ENCODE measurements around the gene MISP3. TPM values are rescaled to one million over a fixed set of nuclear protein-coding genes. Genes with fewer than 3 reads are reported as not detected.

Gene MISP3
- total RNA-seq, 1 donor from 2014 or later, result 2.7 TPM

GRCh38 chr19:14059093-14059480 lies 13.5 kb upstream of the MISP3 start:
- no peak overlapping the region for H3K27ac ChIP-seq
- H3K4me1 ChIP-seq, result peaks cover 12% of the 10 kb centered on the region
- intact Hi-C loops (cut with DNase I), result no loop called here
- no peaks in the 10 kb centered on the region for H3K9me3 ChIP-seq
- TF ChIP-seq, protein P1, sequence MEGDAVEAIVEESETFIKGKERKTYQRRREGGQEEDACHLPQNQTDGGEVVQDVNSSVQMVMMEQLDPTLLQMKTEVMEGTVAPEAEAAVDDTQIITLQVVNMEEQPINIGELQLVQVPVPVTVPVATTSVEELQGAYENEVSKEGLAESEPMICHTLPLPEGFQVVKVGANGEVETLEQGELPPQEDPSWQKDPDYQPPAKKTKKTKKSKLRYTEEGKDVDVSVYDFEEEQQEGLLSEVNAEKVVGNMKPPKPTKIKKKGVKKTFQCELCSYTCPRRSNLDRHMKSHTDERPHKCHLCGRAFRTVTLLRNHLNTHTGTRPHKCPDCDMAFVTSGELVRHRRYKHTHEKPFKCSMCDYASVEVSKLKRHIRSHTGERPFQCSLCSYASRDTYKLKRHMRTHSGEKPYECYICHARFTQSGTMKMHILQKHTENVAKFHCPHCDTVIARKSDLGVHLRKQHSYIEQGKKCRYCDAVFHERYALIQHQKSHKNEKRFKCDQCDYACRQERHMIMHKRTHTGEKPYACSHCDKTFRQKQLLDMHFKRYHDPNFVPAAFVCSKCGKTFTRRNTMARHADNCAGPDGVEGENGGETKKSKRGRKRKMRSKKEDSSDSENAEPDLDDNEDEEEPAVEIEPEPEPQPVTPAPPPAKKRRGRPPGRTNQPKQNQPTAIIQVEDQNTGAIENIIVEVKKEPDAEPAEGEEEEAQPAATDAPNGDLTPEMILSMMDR (IDR thresholded peaks at IDR 0.05), result peak in 1 of 3 experiments; percentile 20
- no peak for TF ChIP-seq POLR2AphosphoS5 (IDR thresholded peaks at IDR 0.05; ENCODE audit: insufficient read depth in 1 of 2, low read depth in 1 of 2)
- H3K4me3 ChIP-seq, result no peak overlapping the region
- no peaks in the 10 kb centered on the region for H3K27me3 ChIP-seq
- no peaks in the 10 kb centered on the region for H3K36me3 ChIP-seq
- DNase-seq (ENCODE audit: extremely low spot score in 2 of 2), result no peak

DNA sequence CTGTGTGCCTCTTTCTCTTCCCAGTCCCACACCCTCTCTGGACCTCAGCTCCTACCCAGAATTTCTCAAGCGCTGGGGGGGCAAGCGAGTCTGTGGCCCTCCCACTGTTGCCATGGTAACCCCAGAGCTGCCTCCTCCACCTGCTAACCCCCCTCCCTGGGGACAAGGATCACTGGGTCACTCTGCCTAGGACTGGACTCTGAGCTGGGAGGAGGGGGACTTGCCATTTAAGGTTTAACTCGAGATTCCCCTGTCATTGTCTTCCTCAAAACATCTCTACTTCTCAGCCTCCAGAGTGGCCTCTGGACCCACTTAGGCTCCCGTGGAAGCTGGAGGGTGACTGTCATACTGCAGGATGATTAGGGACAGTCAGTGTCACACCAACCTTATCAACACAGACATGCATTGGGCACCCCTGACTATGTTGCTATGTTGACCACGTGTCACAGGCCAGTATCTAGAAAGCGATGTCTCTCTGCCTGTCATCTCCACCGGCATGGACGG lies 12.9 kb upstream of the MISP3 start:
- no peak for TF ChIP-seq POLR2AphosphoS5 (IDR thresholded peaks at IDR 0.05; ENCODE audit: insufficient read depth in 1 of 2, low read depth in 1 of 2)
- TF ChIP-seq, protein P1 (IDR thresholded peaks at IDR 0.05), result no peak
- TF ChIP-seq POLR2A (IDR thresholded peaks at IDR 0.05), result no peak
- Histone ChIP-seq H3K4me3 (no peak overlapping the region), H3K27me3 (no peaks in the 10 kb centered on the region), H3K4me1 (peaks cover 12% of the 10 kb centered on the region), H3K9me3 (no peaks in the 10 kb centered on the region), H3K27ac (no peak overlapping the region), H3K36me3 (no peaks in the 10 kb centered on the region)
- no peak for DNase-seq (ENCODE audit: extremely low spot score in 2 of 2)
- intact Hi-C loops (cut with DNase I), result no loop called here

DNA sequence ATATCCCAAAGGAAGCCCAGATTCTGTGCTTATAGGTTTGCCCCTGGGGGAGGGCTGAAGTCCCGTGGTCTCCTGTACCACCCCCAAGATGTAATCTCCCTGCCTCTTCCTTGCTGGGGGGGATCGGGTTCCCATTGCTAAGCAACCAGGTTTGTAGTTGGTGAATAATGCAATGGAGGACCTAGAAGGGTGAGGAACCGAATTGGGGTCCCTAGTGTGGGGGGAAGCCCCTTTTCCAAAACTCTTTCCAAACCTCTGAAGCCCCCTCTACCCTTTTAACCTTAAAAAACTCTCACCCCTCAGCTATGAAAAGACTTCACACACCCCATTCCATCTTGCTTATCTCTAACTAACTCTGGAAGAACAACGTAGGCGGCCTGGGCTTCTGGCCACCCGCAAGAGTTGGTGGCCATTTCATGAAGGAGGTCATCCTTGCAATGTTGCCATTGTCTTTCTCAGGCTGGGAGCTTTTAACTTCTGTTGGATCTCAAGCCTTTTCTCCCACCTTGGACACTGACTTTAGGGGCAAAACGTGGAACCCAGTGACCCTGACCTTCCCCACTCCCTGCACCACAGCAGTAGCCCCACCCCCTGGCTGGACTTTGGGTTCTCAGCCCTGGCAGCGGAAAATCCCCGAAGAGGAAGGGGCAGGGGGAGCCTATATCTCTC lies 11.4 kb upstream of the MISP3 start:
- intact Hi-C loops (cut with DNase I), result no loop called here
- Histone ChIP-seq H3K27me3 (no peaks in the 10 kb centered on the region), H3K27ac (no peak overlapping the region), H3K36me3 (no peaks in the 10 kb centered on the region), H3K9me3 (no peaks in the 10 kb centered on the region), H3K4me3 (no peak overlapping the region), H3K4me1 (peaks cover 12% of the 10 kb centered on the region)
- no peak for DNase-seq (ENCODE audit: extremely low spot score in 2 of 2)
- TF ChIP-seq, protein P1 (IDR thresholded peaks at IDR 0.05), result no peak
- TF ChIP-seq POLR2AphosphoS5 (IDR thresholded peaks at IDR 0.05; ENCODE audit: insufficient read depth in 1 of 2, low read depth in 1 of 2), result no peak
- no peak for TF ChIP-seq POLR2A (IDR thresholded peaks at IDR 0.05)

- Histone ChIP-seq H3K4me3 (no peak within 1 kb of the TSS), H3K36me3 (no peaks in the 10 kb centered on the region), H3K27me3 (no peaks in the 10 kb centered on the region), H3K4me1 (peaks cover 12% of the 10 kb centered on the region), H3K9me3 (no peaks in the 10 kb centered on the region), H3K27ac (no peak within 1 kb of the TSS)
- intact Hi-C loops (cut with DNase I), result no loop called here
- DNase-seq (ENCODE audit: extremely low spot score in 2 of 2), result no peak
- TF ChIP-seq POLR2A (IDR thresholded peaks at IDR 0.05) (no peak), POLR2AphosphoS5 (IDR thresholded peaks at IDR 0.05; ENCODE audit: insufficient read depth in 1 of 2, low read depth in 1 of 2) (no peak)
- TF ChIP-seq, protein P1 (IDR thresholded peaks at IDR 0.05), result no peak
Measured at GRCh38 chr19:14061751-14062557, 10.6 kb upstream of the MISP3 start, which contains the start of gene PALM3. Gene PALM3, minus strand, starts transcription at chr19:14062076. Its CDS starts 96 bp downstream, at chr19:14061980.

- intact Hi-C loops (cut with DNase I), result no loop called here
- TF ChIP-seq, protein P1 (IDR thresholded peaks at IDR 0.05), result no peak
- no peak for TF ChIP-seq POLR2AphosphoS5 (IDR thresholded peaks at IDR 0.05; ENCODE audit: insufficient read depth in 1 of 2, low read depth in 1 of 2)
- TF ChIP-seq POLR2A (IDR thresholded peaks at IDR 0.05), result no peak
- Histone ChIP-seq H3K27me3 (no peaks in the 10 kb centered on the region), H3K27ac (no peak overlapping the region), H3K36me3 (no peaks in the 10 kb centered on the region), H3K4me1 (peaks cover 12% of the 10 kb centered on the region), H3K9me3 (no peaks in the 10 kb centered on the region), H3K4me3 (no peak overlapping the region)
- no peak for DNase-seq (ENCODE audit: extremely low spot score in 2 of 2)
Measured at GRCh38 chr19:14062558-14062855, 10.1 kb upstream of the MISP3 start.
